HG03571 (cell line): ENCODE results near the gene ADAMTS6.
"Not testable (repeated sequence)": the region's sequence is repeated elsewhere in the genome, so short reads cannot be mapped to it uniquely, and the experiment has no call there.

ENCODE experiments used
- ATAC-seq: cut with Tn5 transposase; IDR thresholded peaks from one replicate; pipeline ENCODE4 v1.9.1; 2021; ENCODE audit not compliant: unreplicated experiment

Gene ADAMTS6, protein sequence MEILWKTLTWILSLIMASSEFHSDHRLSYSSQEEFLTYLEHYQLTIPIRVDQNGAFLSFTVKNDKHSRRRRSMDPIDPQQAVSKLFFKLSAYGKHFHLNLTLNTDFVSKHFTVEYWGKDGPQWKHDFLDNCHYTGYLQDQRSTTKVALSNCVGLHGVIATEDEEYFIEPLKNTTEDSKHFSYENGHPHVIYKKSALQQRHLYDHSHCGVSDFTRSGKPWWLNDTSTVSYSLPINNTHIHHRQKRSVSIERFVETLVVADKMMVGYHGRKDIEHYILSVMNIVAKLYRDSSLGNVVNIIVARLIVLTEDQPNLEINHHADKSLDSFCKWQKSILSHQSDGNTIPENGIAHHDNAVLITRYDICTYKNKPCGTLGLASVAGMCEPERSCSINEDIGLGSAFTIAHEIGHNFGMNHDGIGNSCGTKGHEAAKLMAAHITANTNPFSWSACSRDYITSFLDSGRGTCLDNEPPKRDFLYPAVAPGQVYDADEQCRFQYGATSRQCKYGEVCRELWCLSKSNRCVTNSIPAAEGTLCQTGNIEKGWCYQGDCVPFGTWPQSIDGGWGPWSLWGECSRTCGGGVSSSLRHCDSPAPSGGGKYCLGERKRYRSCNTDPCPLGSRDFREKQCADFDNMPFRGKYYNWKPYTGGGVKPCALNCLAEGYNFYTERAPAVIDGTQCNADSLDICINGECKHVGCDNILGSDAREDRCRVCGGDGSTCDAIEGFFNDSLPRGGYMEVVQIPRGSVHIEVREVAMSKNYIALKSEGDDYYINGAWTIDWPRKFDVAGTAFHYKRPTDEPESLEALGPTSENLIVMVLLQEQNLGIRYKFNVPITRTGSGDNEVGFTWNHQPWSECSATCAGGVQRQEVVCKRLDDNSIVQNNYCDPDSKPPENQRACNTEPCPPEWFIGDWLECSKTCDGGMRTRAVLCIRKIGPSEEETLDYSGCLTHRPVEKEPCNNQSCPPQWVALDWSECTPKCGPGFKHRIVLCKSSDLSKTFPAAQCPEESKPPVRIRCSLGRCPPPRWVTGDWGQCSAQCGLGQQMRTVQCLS (N-terminal part only)

GRCh38 chr5:65481635-65482295 lies at the start of gene ADAMTS6:
ADAMTS6 (minus strand) TSS chr5:65481920; CDS start chr5:65473673, 8,247 bp downstream.
- peak; percentile 78 for ATAC-seq

DNA sequence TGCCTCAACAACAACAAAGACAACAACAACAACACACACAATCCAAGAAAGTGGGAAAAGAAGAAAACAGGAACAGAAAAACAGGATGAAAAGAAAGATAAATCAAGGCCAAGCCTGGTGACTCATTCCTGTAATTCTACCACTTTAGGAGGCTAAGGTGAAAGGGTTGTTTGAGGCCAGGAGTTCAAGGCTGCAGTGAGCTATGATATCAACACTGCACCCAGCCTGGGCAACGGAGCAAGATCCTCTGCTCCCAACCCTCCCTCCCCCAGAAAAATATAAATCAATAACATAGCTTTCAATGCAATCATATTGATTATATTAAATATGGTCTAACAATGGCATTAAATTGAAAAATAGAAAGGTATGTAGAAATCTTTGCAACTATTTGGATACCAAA lies 49.2 kb upstream of the ADAMTS6 start:
- no peak for ATAC-seq

DNA sequence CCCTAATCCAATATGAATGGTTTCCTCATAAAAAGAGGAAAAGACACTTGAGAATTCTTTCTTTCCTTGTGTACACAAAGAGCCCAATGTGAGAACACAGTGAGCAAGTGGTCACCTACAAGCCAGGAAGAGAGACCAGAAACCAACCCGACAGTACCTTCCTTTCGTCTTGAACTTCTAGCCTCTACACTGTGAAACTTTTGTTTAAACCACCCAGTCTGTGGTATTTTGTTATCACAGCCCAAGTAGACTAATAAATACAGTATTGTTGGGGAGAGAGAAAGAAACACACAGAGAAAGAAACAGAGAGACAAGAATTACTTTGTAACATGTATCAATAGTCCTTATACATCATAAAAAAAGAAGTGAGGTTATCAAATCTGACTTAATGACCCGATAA lies 44.0 kb upstream of the ADAMTS6 start:
- ATAC-seq, result no peak

GRCh38 chr5:65512170-65512937 lies 30.6 kb upstream of the ADAMTS6 start:
- no peak for ATAC-seq

GRCh38 chr5:65508978-65509377 lies 27.3 kb upstream of the ADAMTS6 start:
- no peak for ATAC-seq

GRCh38 chr5:65506961-65507360 lies 25.2 kb upstream of the ADAMTS6 start:
- no peak for ATAC-seq

DNA sequence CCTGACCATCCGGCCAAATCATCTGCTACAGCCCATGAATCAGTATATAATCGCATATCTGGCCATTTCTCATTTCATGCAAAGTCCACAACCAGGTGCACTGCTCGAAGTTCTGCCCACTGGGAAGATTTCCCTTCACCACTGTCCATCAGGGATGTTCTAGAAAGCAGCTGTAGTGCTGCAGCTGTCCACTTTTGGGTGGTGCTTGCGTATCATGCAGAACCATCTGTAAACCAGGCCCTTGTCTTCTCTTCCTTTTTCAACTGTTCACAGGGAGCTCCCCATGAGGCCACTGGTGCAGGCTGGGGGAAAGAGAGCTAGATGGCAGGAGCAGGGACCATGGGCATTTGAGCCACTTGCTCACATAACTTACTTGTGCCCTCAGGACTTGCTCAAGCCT lies 7.4 kb upstream of the ADAMTS6 start:
- ATAC-seq, result no peak

GRCh38 chr5:65488038-65488687 lies 6.4 kb upstream of the ADAMTS6 start:
- ATAC-seq, result not testable (repeated sequence)

DNA sequence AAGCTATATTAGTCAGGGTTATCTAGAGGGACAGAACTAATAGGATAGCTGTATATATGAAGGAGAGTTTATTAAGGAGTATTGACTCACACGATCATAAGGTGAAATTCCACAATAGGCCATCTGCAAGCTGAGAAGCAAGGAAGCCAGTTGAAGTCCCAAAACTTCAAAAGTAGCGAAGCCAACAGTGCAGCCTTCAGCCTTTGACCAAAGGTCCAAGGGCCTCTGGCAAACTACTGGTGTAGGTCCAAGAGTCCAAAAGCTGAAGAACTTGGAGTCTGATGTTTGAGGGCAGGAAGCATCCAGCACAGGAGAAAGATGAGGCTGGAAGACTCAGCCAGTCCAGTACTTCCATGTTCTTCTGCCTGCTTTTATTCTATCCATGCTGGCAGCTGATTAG lies 5.1 kb upstream of the ADAMTS6 start:
- ATAC-seq, result not testable (repeated sequence)

- ATAC-seq, result no peak
These were observed 3.7 kb upstream of the ADAMTS6 start for GRCh38 chr5:65485405-65485804.

DNA sequence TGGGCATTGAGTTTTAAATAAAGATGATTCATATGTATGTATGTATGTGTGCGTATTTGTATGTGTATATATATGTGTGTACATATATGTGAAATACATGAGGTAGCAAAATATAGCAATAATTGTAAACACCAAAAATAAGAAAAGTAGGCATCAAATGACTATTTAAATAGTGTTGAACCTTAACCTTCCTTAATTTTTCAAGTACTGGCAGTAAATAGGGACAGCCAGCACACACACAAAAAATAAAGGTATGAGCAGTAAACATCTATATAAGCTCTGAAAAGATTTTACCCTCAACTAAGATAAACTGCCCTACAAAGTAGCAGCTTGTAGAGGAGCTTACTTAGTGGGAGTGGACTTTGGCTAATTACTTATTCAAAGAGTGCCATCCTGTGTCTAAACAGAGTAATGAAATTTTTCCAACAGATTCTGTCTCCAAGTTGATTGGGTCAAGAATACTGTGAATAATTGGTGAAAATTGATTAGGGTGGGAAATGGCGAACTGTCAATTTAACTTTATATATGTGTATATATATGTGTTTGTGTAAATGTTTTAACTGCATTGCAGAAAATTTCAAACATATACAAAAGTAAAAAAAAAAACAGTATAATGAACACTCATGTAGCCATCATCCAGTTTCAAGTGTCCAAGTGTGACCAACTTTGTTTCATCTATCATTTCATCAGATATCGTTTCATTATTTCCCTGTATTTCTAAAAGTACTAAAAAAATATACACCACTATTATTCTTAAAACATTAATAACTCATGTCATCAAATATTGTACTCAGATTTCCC lies 2.0 kb upstream of the ADAMTS6 start:
- ATAC-seq, result peak; percentile 41

DNA sequence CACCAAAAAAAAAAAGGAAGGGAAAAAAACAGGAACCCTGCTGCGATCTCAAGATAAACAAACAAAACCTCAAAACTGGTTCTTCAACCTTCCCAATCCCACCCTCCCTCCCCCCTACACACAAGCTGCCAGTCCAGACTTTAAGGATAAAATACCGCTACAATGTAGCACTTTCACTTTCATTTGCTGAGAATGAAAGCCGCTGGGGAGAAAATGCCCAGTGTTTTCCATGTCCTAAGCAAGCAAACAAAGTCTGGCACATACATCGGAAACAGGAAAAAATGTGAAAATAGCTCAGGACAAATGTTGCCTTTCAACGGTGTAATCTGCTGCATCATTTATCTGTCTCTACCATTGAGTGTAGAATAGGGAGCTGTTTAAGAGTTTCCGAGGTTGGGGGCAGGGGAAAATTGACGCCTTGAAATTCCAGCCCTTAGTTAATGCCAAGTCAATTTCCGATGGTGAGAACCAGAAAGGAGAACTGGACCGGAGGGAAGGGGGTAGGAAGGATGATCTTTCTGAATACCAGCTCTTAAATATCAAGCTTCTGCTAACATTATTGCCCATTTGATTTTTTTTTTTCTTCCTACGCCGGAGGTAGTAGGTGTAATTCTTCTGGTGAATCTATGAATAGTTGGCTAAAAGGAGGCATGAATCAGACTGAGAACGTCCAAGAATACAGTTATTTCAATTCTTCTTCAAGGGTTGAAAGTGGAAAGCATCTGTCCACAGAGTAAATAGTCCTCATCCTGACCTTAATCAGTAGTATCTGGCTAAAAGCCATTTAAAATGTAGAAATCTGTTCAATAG lies 1.2 kb upstream of the ADAMTS6 start:
- ATAC-seq, result no peak

DNA sequence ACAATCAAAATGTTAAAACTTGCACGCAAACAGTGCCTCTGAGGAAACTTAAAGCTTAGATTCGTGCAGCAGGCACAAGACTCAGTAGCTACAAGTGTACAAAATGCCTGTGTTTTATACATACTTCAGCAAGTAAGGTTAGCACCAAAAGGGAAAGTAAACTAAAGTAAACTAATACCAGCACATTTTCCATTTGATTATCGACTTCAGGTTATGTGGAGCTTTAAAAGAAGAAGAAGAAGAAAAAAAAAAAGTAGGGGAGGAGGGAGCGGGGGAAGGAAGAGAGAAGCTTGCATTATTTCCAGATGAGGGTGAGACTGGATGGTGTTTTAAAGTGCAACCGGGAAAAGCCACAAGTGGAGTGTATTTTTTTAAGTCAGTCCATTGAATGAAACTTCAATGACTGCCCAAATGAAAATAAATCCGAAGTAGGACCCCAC lies 596 bp upstream of the ADAMTS6 start:
- ATAC-seq, result peak; percentile 22

- peak; percentile 6 for ATAC-seq
These were observed 544 bp downstream of the ADAMTS6 start for GRCh38 chr5:65481171-65481581.

DNA sequence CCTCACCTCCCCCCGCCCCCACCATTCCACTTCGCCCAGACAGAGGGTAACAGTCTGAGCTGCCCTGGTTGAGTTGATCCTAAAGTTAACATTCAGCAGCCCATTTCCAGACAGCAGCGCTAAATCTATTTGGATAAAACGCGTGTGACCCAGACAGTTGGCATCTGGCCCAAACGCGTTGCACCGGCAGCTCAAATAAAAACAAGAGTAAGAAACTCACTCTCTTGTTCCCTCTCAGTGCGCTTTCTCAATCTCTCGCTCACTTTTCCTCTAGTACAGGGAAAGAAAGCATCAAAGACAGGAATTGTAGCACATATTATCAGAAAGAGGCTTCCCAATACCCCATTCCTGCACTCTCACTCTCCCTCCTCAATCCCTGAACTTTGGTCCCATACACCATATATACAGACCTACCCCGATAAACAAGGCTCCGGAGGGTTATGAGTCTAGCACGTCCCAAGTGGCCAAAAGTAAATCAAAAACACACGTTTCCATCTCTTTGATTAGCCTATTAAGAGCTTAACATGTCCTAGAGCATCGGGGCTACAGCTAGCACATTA lies 1.3 kb downstream of the ADAMTS6 start:
- no peak for ATAC-seq

DNA sequence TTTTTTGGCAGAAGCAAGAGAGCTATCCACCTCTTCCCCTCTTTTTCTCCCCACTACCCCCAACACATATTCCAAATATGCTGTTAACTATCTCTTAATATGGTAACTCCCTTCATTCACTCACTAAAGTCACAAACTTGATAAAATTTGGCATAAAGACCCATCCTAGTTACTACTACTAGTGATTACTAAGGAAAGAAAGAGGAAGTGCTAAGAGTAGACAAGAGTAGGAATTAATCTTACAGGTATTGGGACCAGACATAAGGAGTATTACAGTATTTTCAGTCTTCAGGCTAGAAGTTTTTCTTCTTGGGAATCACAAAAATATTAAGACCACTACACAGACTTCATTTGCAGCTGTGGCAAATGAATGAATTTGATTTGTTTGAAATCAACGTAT lies 2.2 kb downstream of the ADAMTS6 start:
- no peak for ATAC-seq

- ATAC-seq, result no peak
These were observed 3.4 kb downstream of the ADAMTS6 start for GRCh38 chr5:65478336-65478735.

DNA sequence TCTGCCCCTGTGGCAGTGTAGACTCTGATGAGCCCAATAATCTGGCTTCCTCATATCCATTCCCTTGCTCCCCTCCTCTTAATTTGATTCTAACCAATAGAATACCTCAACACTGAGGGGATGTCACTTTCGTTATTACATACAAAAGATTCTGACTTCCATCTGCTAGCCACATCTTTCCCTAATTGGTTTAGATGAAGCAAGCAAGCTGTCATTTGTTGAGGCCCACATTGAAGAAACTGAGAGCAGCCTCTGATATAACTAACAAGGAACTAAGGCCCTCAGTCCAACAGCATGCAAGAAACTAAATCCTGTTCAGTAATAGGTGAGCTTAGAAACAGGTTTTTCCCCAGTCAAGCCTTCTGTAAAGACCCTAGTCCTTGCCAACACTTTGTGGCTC lies 5.8 kb downstream of the ADAMTS6 start:
- no peak for ATAC-seq
